ENCODE measurements around the gene ZBED6.

- TF ChIP-seq CTCF (conservative IDR thresholded peaks at IDR 0.05 in 1 of 2, IDR thresholded peaks at IDR 0.05 in 1 of 2; ENCODE audit: extremely low read depth in 1 of 2, insufficient read depth in 1 of 2, low read depth in 1 of 2, low read length in 2 of 2) = no peak
- no peak for TF ChIP-seq EZH2 (IDR thresholded peaks at IDR 0.05; ENCODE audit: borderline replicate concordance, low read length)
Observed at GRCh38 chr1:203799971-203800370, 4.5 kb downstream of the ZBED6 start.
